HG03565 (cell line): ENCODE results near the gene SZT2.
"Not testable (repeated sequence)": the region's sequence is repeated elsewhere in the genome, so short reads cannot be mapped to it uniquely, and the experiment has no call there.

Experiments used
- ATAC-seq: cut with Tn5 transposase; IDR thresholded peaks from one replicate; pipeline ENCODE4 v1.9.1; 2021; ENCODE audit warnings: mild to moderate bottlenecking, moderate library complexity; ENCODE audit not compliant: unreplicated experiment

Gene SZT2

DNA sequence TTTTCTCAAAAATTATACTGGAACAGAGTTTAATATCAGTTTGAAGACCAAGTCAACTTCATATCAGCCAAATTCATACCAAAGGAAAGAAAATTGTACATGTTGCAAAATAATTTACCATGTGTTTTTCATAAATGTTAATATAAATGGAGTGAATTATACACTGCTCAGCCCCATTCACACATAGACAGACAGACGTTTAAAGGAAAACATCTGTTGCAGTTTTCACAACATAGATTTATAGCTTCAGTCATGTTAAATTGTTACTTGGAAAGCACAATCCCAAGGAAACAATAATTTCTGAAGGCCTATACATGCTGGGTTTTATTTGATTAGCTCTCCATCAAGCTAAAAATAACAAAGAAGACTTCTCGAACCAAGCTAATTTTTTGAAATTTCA, 91.8 kb downstream of the SZT2 start:
- ATAC-seq, result no peak

DNA sequence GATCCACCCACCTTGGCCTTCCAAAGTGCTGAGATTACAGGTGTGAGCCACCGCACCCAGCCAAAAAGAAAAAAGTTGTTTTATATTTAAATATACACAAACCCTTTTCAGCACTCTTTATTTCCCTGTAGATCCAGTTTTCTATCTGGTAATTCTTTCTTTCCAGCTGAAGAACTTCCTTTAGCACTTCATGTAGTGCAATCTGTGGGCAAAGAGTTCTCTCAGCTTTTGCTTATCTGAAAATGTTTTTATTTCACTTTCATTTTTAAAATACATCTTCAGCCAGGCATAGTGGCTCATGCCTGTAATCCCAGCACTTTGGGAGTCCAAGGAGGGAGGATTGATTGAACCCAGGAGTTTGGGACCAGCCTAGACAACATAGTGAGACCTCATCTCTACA, 92.5 kb downstream of the SZT2 start:
- no peak for ATAC-seq

- no peak for ATAC-seq
Observed at GRCh38 chr1:43484367-43484766, 94.7 kb downstream of the SZT2 start.

- no peak for ATAC-seq
Observed at GRCh38 chr1:43488165-43488564, 98.5 kb downstream of the SZT2 start.

GRCh38 chr1:43491061-43491460, 101.4 kb downstream of the SZT2 start:
- ATAC-seq, result no peak

- ATAC-seq, result no peak
Observed at GRCh38 chr1:43492826-43493225, 103.1 kb downstream of the SZT2 start.

DNA sequence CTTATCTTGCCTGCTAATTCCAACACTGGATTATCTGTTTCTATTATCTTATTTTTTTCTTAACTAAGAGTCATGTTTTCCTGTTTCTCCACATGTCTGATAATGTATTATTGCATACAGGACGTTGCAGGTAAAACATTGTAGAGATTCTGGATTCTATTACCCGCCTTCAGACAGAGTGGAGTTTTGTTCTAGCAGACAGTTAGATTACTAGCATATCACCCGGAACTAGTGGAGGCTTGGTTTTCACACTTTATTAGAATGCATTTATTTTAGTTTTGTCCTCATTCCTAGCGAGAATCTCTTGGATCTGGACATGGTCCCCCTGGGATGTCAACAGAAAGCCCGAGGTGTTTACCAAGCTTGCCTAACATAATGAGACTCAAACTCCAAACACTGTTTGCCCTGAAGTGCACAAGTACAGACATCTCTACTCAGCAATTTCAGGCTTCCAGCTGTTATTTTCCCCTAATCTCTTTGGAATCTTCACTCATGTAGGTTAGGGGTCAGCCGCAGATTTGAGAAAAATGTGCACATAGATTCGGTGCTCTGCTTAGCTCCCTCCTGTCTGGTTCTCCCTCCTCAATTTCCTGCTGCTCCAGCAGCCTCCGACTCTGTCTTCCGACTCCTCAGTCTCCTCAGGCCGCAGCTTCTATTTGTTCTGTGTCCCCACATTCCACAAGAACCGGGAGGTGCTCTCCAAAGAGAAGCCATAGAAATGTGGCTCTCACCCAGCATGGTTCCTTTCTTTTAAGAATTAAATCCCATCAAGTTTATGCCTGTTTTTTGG, 104.2 kb downstream of the SZT2 start:
- no peak for ATAC-seq

- no peak for ATAC-seq
Observed at GRCh38 chr1:43495204-43495603, 105.5 kb downstream of the SZT2 start.

DNA sequence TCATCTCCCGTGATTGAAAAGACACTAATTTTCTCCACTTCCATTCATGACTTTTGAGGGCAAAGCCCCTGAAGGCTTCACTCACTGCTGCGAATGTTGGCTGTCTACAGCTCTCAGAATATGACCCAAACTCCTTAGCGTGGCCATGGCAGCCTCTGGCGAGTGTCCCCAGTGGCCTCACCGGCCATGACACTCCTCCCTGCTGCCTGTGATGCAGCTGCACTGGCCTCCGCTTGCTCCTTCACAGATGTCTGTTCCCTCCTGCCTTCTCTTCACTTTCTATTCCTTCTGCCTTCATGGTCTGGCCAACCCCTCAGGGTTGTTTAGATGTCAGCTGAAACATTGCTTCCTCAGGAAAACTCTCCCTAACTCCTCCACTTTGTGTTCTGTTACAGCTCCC, 110.2 kb downstream of the SZT2 start:
- ATAC-seq, result no peak

DNA sequence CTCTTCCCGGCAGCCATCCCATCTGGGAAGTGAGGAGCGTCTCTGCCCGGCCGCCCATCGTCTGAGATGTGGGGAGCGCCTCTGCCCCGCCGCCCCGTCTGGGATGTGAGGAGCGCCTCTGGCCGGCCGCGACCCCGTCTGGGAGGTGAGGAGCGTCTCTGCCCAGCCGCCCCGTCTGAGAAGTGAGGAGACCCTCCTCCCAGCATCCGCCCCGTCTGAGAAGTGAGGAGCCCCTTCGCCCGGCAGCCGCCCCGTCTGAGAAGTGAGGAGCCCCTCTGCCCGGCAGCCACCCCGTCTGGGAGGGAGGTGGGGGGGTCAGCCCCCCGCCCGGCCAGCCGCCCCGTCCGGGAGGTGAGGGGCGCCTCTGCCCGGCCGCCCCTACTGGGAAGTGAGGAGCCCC, 112.1 kb downstream of the SZT2 start:
- ATAC-seq, result not testable (repeated sequence)

- ATAC-seq, result no peak
Observed at GRCh38 chr1:43503534-43503933, 113.8 kb downstream of the SZT2 start.
